ENCODE measurements around the gene ARL5A. TPM values are rescaled to one million over a fixed set of nuclear protein-coding genes. Genes with fewer than 3 reads are reported as not detected.
A peak's percentile ranks its signal among the peaks of the same experiment; 100 is the strongest.

The ARL5A gene
- polyA plus RNA-seq, 4 donors: 14.9 to 43.4 (median 29.8) TPM

- 73 to 81% (median 81%) methylated on average over 5 of the region's 5 CpGs for WGBS, 3 donors
- FAIRE-seq (no peak), DNase-seq (no peak)
- peaks cover 0 to 23% (median 4%) of the 10 kb centered on the region in 3 donors for H3K4me1 ChIP-seq (ENCODE audit: control insufficient read depth in 3 of 3, insufficient read depth in 2 of 3, low read depth in 1 of 3, low read length in 2 of 3)
- H3K4me3 ChIP-seq (ENCODE audit: low read depth in 1 of 3, low read length in 3 of 3): peak overlapping the region in 2 of 3 donors; percentile 44 to 93
- no peaks in the 10 kb centered on the region for H3K27me3 ChIP-seq (ENCODE audit: control insufficient read depth in 3 of 3, insufficient read depth in 3 of 3, low read length in 3 of 3)
- H3K36me3 ChIP-seq (ENCODE audit: control insufficient read depth in 3 of 3, insufficient read depth in 2 of 3, low read depth in 1 of 3, low read length in 3 of 3): no peaks in the 10 kb centered on the region
- no peaks in the 10 kb centered on the region for H3K9me3 ChIP-seq (ENCODE audit: control insufficient read depth in 2 of 2, insufficient read depth in 1 of 2, low read depth in 1 of 2, low read length in 1 of 2)
- H3K27ac ChIP-seq (ENCODE audit: low read depth in 1 of 3, low read length in 2 of 3): peak overlapping the region; percentile 70 to 84 (median 79)
These were observed 686 bp upstream of the ARL5A start for GRCh38 chr2:151828890-151829324.

- 0 to 1% (median 0%) methylated on average over 38 of the region's 38 CpGs for WGBS, 3 donors
- H3K9me3 ChIP-seq (ENCODE audit: control insufficient read depth in 2 of 2, insufficient read depth in 1 of 2, low read depth in 1 of 2, low read length in 1 of 2): no peaks in the 10 kb centered on the region
- no peaks in the 10 kb centered on the region for H3K27me3 ChIP-seq (ENCODE audit: control insufficient read depth in 3 of 3, insufficient read depth in 3 of 3, low read length in 3 of 3)
- peak overlapping the region; percentile 79 to 93 (median 88) for H3K4me3 ChIP-seq (ENCODE audit: low read depth in 1 of 3, low read length in 3 of 3)
- no peaks in the 10 kb centered on the region for H3K36me3 ChIP-seq (ENCODE audit: control insufficient read depth in 3 of 3, insufficient read depth in 2 of 3, low read depth in 1 of 3, low read length in 3 of 3)
- FAIRE-seq (no peak), DNase-seq (peak; percentile 15 to 50)
- peaks cover 0 to 23% (median 4%) of the 10 kb centered on the region in 3 donors for H3K4me1 ChIP-seq (ENCODE audit: control insufficient read depth in 3 of 3, insufficient read depth in 2 of 3, low read depth in 1 of 3, low read length in 2 of 3)
- peak overlapping the region; percentile 71 to 82 (median 79) for H3K27ac ChIP-seq (ENCODE audit: low read depth in 1 of 3, low read length in 2 of 3)
These were observed 568 bp downstream of the ARL5A start for GRCh38 chr2:151827564-151828142.

GRCh38 chr2:151826737-151827157 is 1.5 kb downstream of the ARL5A start:
- FAIRE-seq: no peak
- peaks cover 0 to 23% (median 4%) of the 10 kb centered on the region in 3 donors for H3K4me1 ChIP-seq (ENCODE audit: control insufficient read depth in 3 of 3, insufficient read depth in 2 of 3, low read depth in 1 of 3, low read length in 2 of 3)
- peak in 1 of 2 donors; percentile 50 for DNase-seq

GRCh38 chr2:151824886-151825285 is 3.3 kb downstream of the ARL5A start:
- Histone ChIP-seq H3K4me3 (ENCODE audit: low read depth in 1 of 3, low read length in 3 of 3) (no peak overlapping the region), H3K36me3 (ENCODE audit: control insufficient read depth in 3 of 3, insufficient read depth in 2 of 3, low read depth in 1 of 3, low read length in 3 of 3) (no peaks in the 10 kb centered on the region), H3K4me1 (ENCODE audit: control insufficient read depth in 3 of 3, insufficient read depth in 2 of 3, low read depth in 1 of 3, low read length in 2 of 3) (peaks cover 0 to 17% (median 4%) of the 10 kb centered on the region in 3 donors), H3K9me3 (ENCODE audit: control insufficient read depth in 2 of 2, insufficient read depth in 1 of 2, low read depth in 1 of 2, low read length in 1 of 2) (no peaks in the 10 kb centered on the region), H3K27me3 (ENCODE audit: control insufficient read depth in 3 of 3, insufficient read depth in 3 of 3, low read length in 3 of 3) (no peaks in the 10 kb centered on the region), H3K27ac (ENCODE audit: low read depth in 1 of 3, low read length in 2 of 3) (no peak overlapping the region)
- WGBS, 3 donors: 69 to 76% (median 75%) methylated on average over 2 of the region's 2 CpGs
- DNase-seq (no peak), FAIRE-seq (no peak)

More at GRCh38 chr2:151826737-151827157, 1.5 kb downstream of the ARL5A start:
- Histone ChIP-seq H3K36me3 (ENCODE audit: control insufficient read depth in 3 of 3, insufficient read depth in 2 of 3, low read depth in 1 of 3, low read length in 3 of 3) (no peaks in the 10 kb centered on the region), H3K27me3 (ENCODE audit: control insufficient read depth in 3 of 3, insufficient read depth in 3 of 3, low read length in 3 of 3) (no peaks in the 10 kb centered on the region), H3K27ac (ENCODE audit: low read depth in 1 of 3, low read length in 2 of 3) (peak overlapping the region in 1 of 3 donors; percentile 1), H3K4me3 (ENCODE audit: low read depth in 1 of 3, low read length in 3 of 3) (peak overlapping the region in 2 of 3 donors; percentile 79 to 93), H3K9me3 (ENCODE audit: control insufficient read depth in 2 of 2, insufficient read depth in 1 of 2, low read depth in 1 of 2, low read length in 1 of 2) (no peaks in the 10 kb centered on the region)
- WGBS, 3 donors: 17 to 28% (median 27%) methylated on average over 6 of the region's 6 CpGs

- no peak overlapping the region for H3K4me3 ChIP-seq (ENCODE audit: low read depth in 1 of 3, low read length in 3 of 3)
- no peak for DNase-seq
- 62 to 66% (median 63%) methylated on average over 6 of the region's 6 CpGs for WGBS, 3 donors
- peak overlapping the region in 1 of 3 donors; percentile 27 for H3K27ac ChIP-seq (ENCODE audit: low read depth in 1 of 3, low read length in 2 of 3)
- H3K27me3 ChIP-seq (ENCODE audit: control insufficient read depth in 3 of 3, insufficient read depth in 3 of 3, low read length in 3 of 3): no peaks in the 10 kb centered on the region
- peaks cover 0 to 5% (median 4%) of the 10 kb centered on the region in 3 donors for H3K4me1 ChIP-seq (ENCODE audit: control insufficient read depth in 3 of 3, insufficient read depth in 2 of 3, low read depth in 1 of 3, low read length in 2 of 3)
- no peaks in the 10 kb centered on the region for H3K36me3 ChIP-seq (ENCODE audit: control insufficient read depth in 3 of 3, insufficient read depth in 2 of 3, low read depth in 1 of 3, low read length in 3 of 3)
- no peaks in the 10 kb centered on the region for H3K9me3 ChIP-seq (ENCODE audit: control insufficient read depth in 2 of 2, insufficient read depth in 1 of 2, low read depth in 1 of 2, low read length in 1 of 2)
- FAIRE-seq: no peak
These were observed 4.6 kb downstream of the ARL5A start for GRCh38 chr2:151823651-151824050.

GRCh38 chr2:151819920-151820319 is 8.3 kb downstream of the ARL5A start:
- Histone ChIP-seq H3K36me3 (ENCODE audit: control insufficient read depth in 3 of 3, insufficient read depth in 2 of 3, low read depth in 1 of 3, low read length in 3 of 3) (peaks cover 0 to 4% (median 0%) of the 10 kb centered on the region in 3 donors), H3K4me1 (ENCODE audit: control insufficient read depth in 3 of 3, insufficient read depth in 2 of 3, low read depth in 1 of 3, low read length in 2 of 3) (peaks cover 0 to under 1% (median 0%) of the 10 kb centered on the region in 3 donors), H3K4me3 (ENCODE audit: low read depth in 1 of 3, low read length in 3 of 3) (no peak overlapping the region), H3K27me3 (ENCODE audit: control insufficient read depth in 3 of 3, insufficient read depth in 3 of 3, low read length in 3 of 3) (no peaks in the 10 kb centered on the region), H3K9me3 (ENCODE audit: control insufficient read depth in 2 of 2, insufficient read depth in 1 of 2, low read depth in 1 of 2, low read length in 1 of 2) (no peaks in the 10 kb centered on the region), H3K27ac (ENCODE audit: low read depth in 1 of 3, low read length in 2 of 3) (no peak overlapping the region)
- FAIRE-seq: no peak
- 89 to 92% (median 89%) methylated on average over 2 of the region's 2 CpGs for WGBS, 3 donors
- no peak for DNase-seq

GRCh38 chr2:151817929-151818328 is 10.3 kb downstream of the ARL5A start:
- no peak for DNase-seq
- H3K36me3 ChIP-seq (ENCODE audit: control insufficient read depth in 3 of 3, insufficient read depth in 2 of 3, low read depth in 1 of 3, low read length in 3 of 3): peaks cover 0 to 7% (median 1%) of the 10 kb centered on the region in 3 donors
- FAIRE-seq: no peak
- H3K9me3 ChIP-seq (ENCODE audit: control insufficient read depth in 2 of 2, insufficient read depth in 1 of 2, low read depth in 1 of 2, low read length in 1 of 2): no peaks in the 10 kb centered on the region
- 97 to 100% (median 98%) methylated on average over 3 of the region's 3 CpGs for WGBS, 3 donors
- H3K4me3 ChIP-seq (ENCODE audit: low read depth in 1 of 3, low read length in 3 of 3): no peak overlapping the region
- no peak overlapping the region for H3K27ac ChIP-seq (ENCODE audit: low read depth in 1 of 3, low read length in 2 of 3)
- H3K4me1 ChIP-seq (ENCODE audit: control insufficient read depth in 3 of 3, insufficient read depth in 2 of 3, low read depth in 1 of 3, low read length in 2 of 3): no peaks in the 10 kb centered on the region
- no peaks in the 10 kb centered on the region for H3K27me3 ChIP-seq (ENCODE audit: control insufficient read depth in 3 of 3, insufficient read depth in 3 of 3, low read length in 3 of 3)

GRCh38 chr2:151816843-151817242 is 11.4 kb downstream of the ARL5A start:
- peaks cover 1 to 9% (median 2%) of the 10 kb centered on the region in 3 donors for H3K36me3 ChIP-seq (ENCODE audit: control insufficient read depth in 3 of 3, insufficient read depth in 2 of 3, low read depth in 1 of 3, low read length in 3 of 3)
- FAIRE-seq: no peak
- H3K9me3 ChIP-seq (ENCODE audit: control insufficient read depth in 2 of 2, insufficient read depth in 1 of 2, low read depth in 1 of 2, low read length in 1 of 2): no peaks in the 10 kb centered on the region
- H3K27me3 ChIP-seq (ENCODE audit: control insufficient read depth in 3 of 3, insufficient read depth in 3 of 3, low read length in 3 of 3): no peaks in the 10 kb centered on the region
- 92 to 100% (median 95%) methylated on average over 2 of the region's 2 CpGs for WGBS, 3 donors
- peak in 1 of 2 donors; percentile 46 for DNase-seq
- no peak overlapping the region for H3K4me3 ChIP-seq (ENCODE audit: low read depth in 1 of 3, low read length in 3 of 3)
- no peak overlapping the region for H3K27ac ChIP-seq (ENCODE audit: low read depth in 1 of 3, low read length in 2 of 3)
- H3K4me1 ChIP-seq (ENCODE audit: control insufficient read depth in 3 of 3, insufficient read depth in 2 of 3, low read depth in 1 of 3, low read length in 2 of 3): no peaks in the 10 kb centered on the region
